Liver (tissue), 9 donors: ENCODE data around the gene CELF2. TPM values are rescaled to one million over a fixed set of nuclear protein-coding genes. Genes with fewer than 3 reads are reported as not detected.

Source experiments
- DNase-seq: peaks from one replicate; pipeline ENCODE4 v3.0.0-alpha.2; 2017; ENCODE audit warnings: low spot score
- H3K27ac ChIP-seq, 2 donors: one replicate each; pipeline ENCODE4 v1.7.0; 2013; ENCODE audit warnings: inconsistent platforms in 2 of 2, low read length in 2 of 2, control low read depth in 1 of 2, low read depth in 1 of 2, mild to moderate bottlenecking in 1 of 2
- H3K27me3 ChIP-seq, 4 donors: one replicate each; pipeline versions ENCODE4 v1.6.1 to v1.7.0; 2013; ENCODE audit warnings: low read length in 3 of 4, inconsistent platforms in 1 of 4, mild to moderate bottlenecking in 1 of 4, moderate library complexity in 1 of 4; ENCODE audit not compliant: control insufficient read depth in 4 of 4, insufficient read depth in 4 of 4
- H3K36me3 ChIP-seq, 4 donors: one replicate each; pipeline versions ENCODE4 v1.6.1 to v1.7.0; 2013; ENCODE audit warnings: low read length in 3 of 4, mild to moderate bottlenecking in 3 of 4, low read depth in 1 of 4, moderate library complexity in 1 of 4; ENCODE audit not compliant: control insufficient read depth in 4 of 4, insufficient read depth in 3 of 4
- H3K4me1 ChIP-seq, 4 donors: one replicate each; pipeline versions ENCODE4 v1.6.1 to v1.7.0; 2013; ENCODE audit warnings: low read length in 3 of 4, mild to moderate bottlenecking in 3 of 4, moderate library complexity in 1 of 4; ENCODE audit not compliant: control insufficient read depth in 4 of 4, insufficient read depth in 4 of 4
- H3K4me3 ChIP-seq, 3 donors: one replicate each; pipeline versions ENCODE4 v1.6.1 to v1.7.0; 2013; ENCODE audit warnings: low read length in 3 of 3, control low read depth in 1 of 3, low read depth in 1 of 3, mild to moderate bottlenecking in 1 of 3
- H3K9ac ChIP-seq, 2 donors: one replicate each; pipeline ENCODE4 v1.7.0; 2013; ENCODE audit warnings: low read length in 2 of 2, mild to moderate bottlenecking in 2 of 2, moderate library complexity in 2 of 2, control low read depth in 1 of 2, low read depth in 1 of 2
- H3K9me3 ChIP-seq, 4 donors: one replicate each; pipeline versions ENCODE4 v1.6.1 to v1.7.0; 2013; ENCODE audit warnings: low read length in 3 of 4; ENCODE audit not compliant: control insufficient read depth in 4 of 4
- EGR1 ChIP-seq, 2 donors: IDR thresholded peaks; 2 replicates each; pipeline ENCODE4 v1.6.1; 2016 to 2018; ENCODE audit warnings: antibody characterized with exemption in 2 of 2, low read depth in 2 of 2
- FOXA1 ChIP-seq: IDR thresholded peaks from 2 replicates; pipeline ENCODE4 v1.6.1; 2016; ENCODE audit warnings: antibody characterized with exemption
- FOXA2 ChIP-seq: IDR thresholded peaks from 2 replicates; pipeline ENCODE4 v1.6.1; 2016; ENCODE audit warnings: antibody characterized with exemption
- GABPA ChIP-seq, 2 donors: IDR thresholded peaks in 1 of 2; conservative IDR thresholded peaks in 1 of 2; 2 replicates each; pipeline ENCODE4 v1.6.1; 2016; ENCODE audit warnings: antibody characterized with exemption in 2 of 2, mild to moderate bottlenecking in 1 of 2, moderate library complexity in 1 of 2
- HNF4A ChIP-seq, 2 donors: conservative IDR thresholded peaks; 2 replicates each; pipeline ENCODE4 v1.6.1; 2016; ENCODE audit warnings: antibody characterized with exemption in 2 of 2, mild to moderate bottlenecking in 2 of 2
- HNF4G ChIP-seq: IDR thresholded peaks from 2 replicates; pipeline ENCODE4 v1.6.1; 2016; ENCODE audit warnings: antibody characterized with exemption
- JUND ChIP-seq, 2 donors: IDR thresholded peaks; 2 replicates each; pipeline ENCODE4 v1.6.1; 2016; ENCODE audit warnings: antibody characterized with exemption in 2 of 2
- NR2F2 ChIP-seq: IDR thresholded peaks from 2 replicates; pipeline ENCODE4 v1.6.1; 2016; ENCODE audit warnings: antibody characterized with exemption
- RAD21 ChIP-seq, 2 donors: IDR thresholded peaks; 2 replicates each; pipeline ENCODE4 v1.6.1; 2016; ENCODE audit warnings: antibody characterized with exemption in 2 of 2, mild to moderate bottlenecking in 2 of 2
- RXRA ChIP-seq, 2 donors: IDR thresholded peaks; 2 replicates each; pipeline ENCODE4 v1.6.1; 2017 to 2018; ENCODE audit warnings: antibody characterized with exemption in 2 of 2, mild to moderate bottlenecking in 1 of 2
- SP1 ChIP-seq: IDR thresholded peaks from 2 replicates; pipeline ENCODE4 v1.6.1; 2018; ENCODE audit warnings: antibody characterized with exemption, mild to moderate bottlenecking
- TAF1 ChIP-seq: conservative IDR thresholded peaks from 2 replicates; pipeline ENCODE4 v1.6.1; 2016; ENCODE audit warnings: antibody characterized with exemption, mild to moderate bottlenecking
- YY1 ChIP-seq: IDR thresholded peaks from 2 replicates; pipeline ENCODE4 v1.6.1; 2016; ENCODE audit warnings: antibody characterized with exemption, mild to moderate bottlenecking
- WGBS: extraction: QIAGEN DNeasy Blood & Tissue Kit; methylation state at CpG from one replicate; pipeline ENCODE4 v1.1.7; 2013; 5-methylcytosine and 5-hydroxymethylcytosine counted together
- polyA plus RNA-seq, 2 donors: library from polyadenylated mRNA; stranded (reverse) in 1 of 2; unstranded in 1 of 2; fragments of 200-250 nt in 1 of 2; fragments of >200 nt in 1 of 2; fragmentation: Nextera tagmentation in 1 of 2; extraction: Ambion mirVana in 1 of 2; gene quantifications; one replicate each; pipeline versions ENCODE4 v1.2.1 to v1.2.3, GENCODE V29; 2013 to 2015
- total RNA-seq, 2 donors: library from RNA; depleted of rRNA; stranded (reverse); fragments of >200 nt; gene quantifications; one replicate each; pipeline ENCODE4 v1.2.3, GENCODE V29; 2014
- TF ChIP-seq, protein P1 (sequence below): IDR thresholded peaks from 2 replicates; pipeline ENCODE4 v1.6.1; 2016; ENCODE audit warnings: antibody characterized with exemption, mild to moderate bottlenecking
- TF ChIP-seq, protein P2 (sequence below): IDR thresholded peaks from 2 replicates; pipeline ENCODE4 v1.6.1; 2016; ENCODE audit warnings: antibody characterized with exemption
- TF ChIP-seq, protein P3 (sequence below): IDR thresholded peaks from 2 replicates; pipeline ENCODE4 v1.6.1; 2016; ENCODE audit warnings: antibody characterized with exemption
- TF ChIP-seq, protein P4 (sequence below): fragments of 150-350 bp; IDR thresholded peaks from 2 replicates; pipeline ENCODE4 v1.5.1; 2017; ENCODE audit warnings: improper control_type of control experiment, low read depth, low read length; ENCODE audit not compliant: missing input control
- TF ChIP-seq, protein P5 (sequence below): IDR thresholded peaks from 2 replicates; pipeline ENCODE4 v1.6.1; 2016; ENCODE audit warnings: antibody characterized with exemption
- donor health status: healthy.
- donor health status: healthy.
- donor health status: healthy.
- donor health status: healthy.
- donor health status: healthy.

Gene CELF2
- total and polyA plus RNA-seq, 4 donors, result 1.4 to 8.5 (median 5.6) TPM

DNA sequence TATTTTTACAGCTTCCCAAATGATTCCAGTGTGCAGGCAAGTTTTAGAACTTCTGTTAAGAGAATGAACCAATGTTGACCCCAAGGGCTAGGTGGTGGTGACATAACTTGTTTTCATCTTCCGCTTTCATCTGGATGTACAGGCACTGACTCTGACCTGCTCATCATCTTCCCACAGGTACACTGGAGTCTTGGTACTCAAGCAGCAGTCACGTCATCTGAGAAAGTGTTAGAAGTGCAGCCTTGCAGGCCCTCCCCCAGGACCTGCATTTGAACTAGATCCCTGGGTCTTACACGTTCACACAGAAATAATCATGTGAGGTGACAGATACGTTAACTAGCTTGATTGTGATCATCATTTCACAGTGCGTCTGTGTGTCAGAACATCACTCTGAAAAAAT lies 212.2 kb downstream of the CELF2 start:
- H3K36me3 ChIP-seq, result peaks cover 0 to 2% (median 0%) of the 10 kb centered on the region in 4 donors
- H3K4me1 ChIP-seq, result no peaks in the 10 kb centered on the region
- WGBS, result 85% methylated on average over 5 of the region's 5 CpGs
- no peak overlapping the region for H3K4me3 ChIP-seq
- TF ChIP-seq JUND (IDR thresholded peaks at IDR 0.05) (no peak), SP1 (no peak), FOXA1 (no peak), GABPA (IDR thresholded peaks at IDR 0.05 in 1 of 2, conservative IDR thresholded peaks at IDR 0.05 in 1 of 2) (no peak), TAF1 (no peak), RAD21 (IDR thresholded peaks at IDR 0.05) (no peak), FOXA2 (no peak), HNF4A (conservative IDR thresholded peaks at IDR 0.05) (no peak), NR2F2 (no peak), EGR1 (IDR thresholded peaks at IDR 0.05; ENCODE audit: low read depth in 2 of 2) (no peak), HNF4G (no peak), YY1 (no peak), RXRA (IDR thresholded peaks at IDR 0.05) (no peak)
- TF ChIP-seq, protein P1, sequence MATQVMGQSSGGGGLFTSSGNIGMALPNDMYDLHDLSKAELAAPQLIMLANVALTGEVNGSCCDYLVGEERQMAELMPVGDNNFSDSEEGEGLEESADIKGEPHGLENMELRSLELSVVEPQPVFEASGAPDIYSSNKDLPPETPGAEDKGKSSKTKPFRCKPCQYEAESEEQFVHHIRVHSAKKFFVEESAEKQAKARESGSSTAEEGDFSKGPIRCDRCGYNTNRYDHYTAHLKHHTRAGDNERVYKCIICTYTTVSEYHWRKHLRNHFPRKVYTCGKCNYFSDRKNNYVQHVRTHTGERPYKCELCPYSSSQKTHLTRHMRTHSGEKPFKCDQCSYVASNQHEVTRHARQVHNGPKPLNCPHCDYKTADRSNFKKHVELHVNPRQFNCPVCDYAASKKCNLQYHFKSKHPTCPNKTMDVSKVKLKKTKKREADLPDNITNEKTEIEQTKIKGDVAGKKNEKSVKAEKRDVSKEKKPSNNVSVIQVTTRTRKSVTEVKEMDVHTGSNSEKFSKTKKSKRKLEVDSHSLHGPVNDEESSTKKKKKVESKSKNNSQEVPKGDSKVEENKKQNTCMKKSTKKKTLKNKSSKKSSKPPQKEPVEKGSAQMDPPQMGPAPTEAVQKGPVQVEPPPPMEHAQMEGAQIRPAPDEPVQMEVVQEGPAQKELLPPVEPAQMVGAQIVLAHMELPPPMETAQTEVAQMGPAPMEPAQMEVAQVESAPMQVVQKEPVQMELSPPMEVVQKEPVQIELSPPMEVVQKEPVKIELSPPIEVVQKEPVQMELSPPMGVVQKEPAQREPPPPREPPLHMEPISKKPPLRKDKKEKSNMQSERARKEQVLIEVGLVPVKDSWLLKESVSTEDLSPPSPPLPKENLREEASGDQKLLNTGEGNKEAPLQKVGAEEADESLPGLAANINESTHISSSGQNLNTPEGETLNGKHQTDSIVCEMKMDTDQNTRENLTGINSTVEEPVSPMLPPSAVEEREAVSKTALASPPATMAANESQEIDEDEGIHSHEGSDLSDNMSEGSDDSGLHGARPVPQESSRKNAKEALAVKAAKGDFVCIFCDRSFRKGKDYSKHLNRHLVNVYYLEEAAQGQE, result no peak
- TF ChIP-seq, protein P2, sequence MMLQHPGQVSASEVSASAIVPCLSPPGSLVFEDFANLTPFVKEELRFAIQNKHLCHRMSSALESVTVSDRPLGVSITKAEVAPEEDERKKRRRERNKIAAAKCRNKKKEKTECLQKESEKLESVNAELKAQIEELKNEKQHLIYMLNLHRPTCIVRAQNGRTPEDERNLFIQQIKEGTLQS, result no peak
- TF ChIP-seq, protein P3, sequence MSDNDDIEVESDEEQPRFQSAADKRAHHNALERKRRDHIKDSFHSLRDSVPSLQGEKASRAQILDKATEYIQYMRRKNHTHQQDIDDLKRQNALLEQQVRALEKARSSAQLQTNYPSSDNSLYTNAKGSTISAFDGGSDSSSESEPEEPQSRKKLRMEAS, result no peak
- TF ChIP-seq, protein P4, sequence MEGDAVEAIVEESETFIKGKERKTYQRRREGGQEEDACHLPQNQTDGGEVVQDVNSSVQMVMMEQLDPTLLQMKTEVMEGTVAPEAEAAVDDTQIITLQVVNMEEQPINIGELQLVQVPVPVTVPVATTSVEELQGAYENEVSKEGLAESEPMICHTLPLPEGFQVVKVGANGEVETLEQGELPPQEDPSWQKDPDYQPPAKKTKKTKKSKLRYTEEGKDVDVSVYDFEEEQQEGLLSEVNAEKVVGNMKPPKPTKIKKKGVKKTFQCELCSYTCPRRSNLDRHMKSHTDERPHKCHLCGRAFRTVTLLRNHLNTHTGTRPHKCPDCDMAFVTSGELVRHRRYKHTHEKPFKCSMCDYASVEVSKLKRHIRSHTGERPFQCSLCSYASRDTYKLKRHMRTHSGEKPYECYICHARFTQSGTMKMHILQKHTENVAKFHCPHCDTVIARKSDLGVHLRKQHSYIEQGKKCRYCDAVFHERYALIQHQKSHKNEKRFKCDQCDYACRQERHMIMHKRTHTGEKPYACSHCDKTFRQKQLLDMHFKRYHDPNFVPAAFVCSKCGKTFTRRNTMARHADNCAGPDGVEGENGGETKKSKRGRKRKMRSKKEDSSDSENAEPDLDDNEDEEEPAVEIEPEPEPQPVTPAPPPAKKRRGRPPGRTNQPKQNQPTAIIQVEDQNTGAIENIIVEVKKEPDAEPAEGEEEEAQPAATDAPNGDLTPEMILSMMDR, result no peak
- TF ChIP-seq, protein P5, sequence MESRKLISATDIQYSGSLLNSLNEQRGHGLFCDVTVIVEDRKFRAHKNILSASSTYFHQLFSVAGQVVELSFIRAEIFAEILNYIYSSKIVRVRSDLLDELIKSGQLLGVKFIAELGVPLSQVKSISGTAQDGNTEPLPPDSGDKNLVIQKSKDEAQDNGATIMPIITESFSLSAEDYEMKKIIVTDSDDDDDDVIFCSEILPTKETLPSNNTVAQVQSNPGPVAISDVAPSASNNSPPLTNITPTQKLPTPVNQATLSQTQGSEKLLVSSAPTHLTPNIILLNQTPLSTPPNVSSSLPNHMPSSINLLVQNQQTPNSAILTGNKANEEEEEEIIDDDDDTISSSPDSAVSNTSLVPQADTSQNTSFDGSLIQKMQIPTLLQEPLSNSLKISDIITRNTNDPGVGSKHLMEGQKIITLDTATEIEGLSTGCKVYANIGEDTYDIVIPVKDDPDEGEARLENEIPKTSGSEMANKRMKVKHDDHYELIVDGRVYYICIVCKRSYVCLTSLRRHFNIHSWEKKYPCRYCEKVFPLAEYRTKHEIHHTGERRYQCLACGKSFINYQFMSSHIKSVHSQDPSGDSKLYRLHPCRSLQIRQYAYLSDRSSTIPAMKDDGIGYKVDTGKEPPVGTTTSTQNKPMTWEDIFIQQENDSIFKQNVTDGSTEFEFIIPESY, result no peak
- no peaks in the 10 kb centered on the region for H3K27me3 ChIP-seq
- DNase-seq, result no peak
- H3K9ac ChIP-seq, result no peak overlapping the region
- no peak overlapping the region for H3K27ac ChIP-seq
- H3K9me3 ChIP-seq, result peaks cover 0 to 2% (median under 1%) of the 10 kb centered on the region in 4 donors
